Stimulated activated CD8-positive, alpha-beta memory T cell treated with anti-CD3 and anti-CD28 coated beads, Interleukin-4, amount 100 ng/mL, for 4 hours (primary cell): ENCODE data around the gene MSH2.

Experiments
- DNase-seq, 2 donors: peaks; one replicate each; pipeline ENCODE4 v3.0.0-alpha.2; 2020; ENCODE audit warnings: low read depth in 2 of 2, low spot score in 1 of 2

The MSH2 gene

DNA sequence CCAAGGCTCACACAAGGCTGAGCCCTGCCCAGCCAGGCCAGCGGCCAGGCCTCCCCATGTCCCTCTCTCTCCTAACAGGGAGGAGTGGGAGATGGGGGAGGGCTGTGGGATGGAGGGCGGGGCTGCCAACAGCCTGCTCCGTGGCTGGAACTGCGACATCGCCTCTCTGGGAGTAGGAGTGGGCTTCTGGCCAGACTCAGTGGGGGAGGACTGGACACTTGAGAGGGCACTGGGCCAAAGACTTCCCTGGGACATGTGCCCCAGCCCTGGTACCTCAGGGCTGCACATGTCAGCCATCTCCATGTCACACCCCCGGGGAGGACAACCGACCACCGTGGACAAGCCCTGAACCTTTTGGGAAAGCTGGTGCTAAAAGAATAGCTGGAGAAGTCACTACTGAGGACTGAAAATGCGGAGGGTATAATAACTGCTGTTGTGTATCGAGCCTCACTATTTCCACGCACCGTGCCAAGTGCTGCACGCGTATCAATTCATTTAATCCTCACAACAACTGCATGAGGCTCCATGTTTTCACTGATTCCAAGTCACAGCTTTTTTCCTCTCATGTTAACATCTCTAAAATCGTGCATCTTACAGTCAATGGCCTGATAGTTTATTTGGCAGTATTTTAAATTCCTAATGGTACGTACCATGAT, 127.3 kb downstream of the MSH2 start:
- DNase-seq: no peak

DNA sequence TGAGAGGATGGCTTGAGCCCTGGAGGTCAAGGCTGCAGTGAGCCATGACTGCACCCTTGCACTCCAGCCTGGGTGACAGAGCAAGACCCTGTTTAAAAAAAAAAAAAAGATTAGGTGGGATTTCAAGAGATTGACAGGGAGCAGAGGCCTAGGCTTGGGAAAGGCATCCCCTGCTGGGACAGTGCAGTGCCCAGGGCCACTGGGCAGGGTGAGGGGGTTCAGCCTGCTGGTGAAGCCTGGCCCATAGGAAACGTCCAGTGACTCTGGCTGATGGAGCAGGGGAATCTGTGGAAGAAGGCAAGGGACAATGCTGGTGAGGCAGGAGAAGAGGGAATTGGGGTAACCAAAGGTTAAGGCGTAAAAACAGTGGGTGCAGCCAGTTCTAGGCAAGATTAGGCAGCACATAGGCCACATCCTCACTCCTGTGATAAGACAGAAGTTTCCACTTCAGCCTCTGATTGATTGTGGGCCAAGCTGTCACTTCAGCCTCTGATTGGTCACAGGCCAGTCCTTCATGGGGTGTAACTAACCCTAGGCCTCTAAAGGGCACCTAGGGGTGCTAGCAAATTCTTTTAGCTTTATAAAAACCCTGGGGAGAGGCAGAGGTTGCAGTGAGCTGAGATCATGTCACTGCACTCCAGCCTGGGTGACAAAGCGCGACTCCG, 128.6 kb downstream of the MSH2 start:
- no peak for DNase-seq
